WTC11 (cell line): ENCODE data around the gene MRTFA. TPM values are rescaled to one million over a fixed set of nuclear protein-coding genes. Genes with fewer than 3 reads are reported as not detected.

Source experiments
- ATAC-seq: fragments of 200-7000 bp; cut with Tn5 transposase; 2 replicates; pipeline ENCODE4 v1.10.0; 2021; ENCODE audit warnings: mild to moderate bottlenecking, moderate library complexity
- CTCF ChIA-PET: fragments of 300-600 bp; sonication (Branson Sonifier 250); formaldehyde crosslinking; loops from one replicate; lab custom pipeline; 2021; ENCODE audit warnings: antibody characterized with exemption; lab: Charles Lee
- POLR2A ChIA-PET: fragments of 350-600 bp; sonication (Branson Sonifier 250); formaldehyde crosslinking; loops from one replicate; lab custom pipeline; 2021; ENCODE audit warnings: antibody characterized with exemption; lab: Charles Lee
- DNase-seq: peaks from one replicate; pipeline ENCODE4 v3.0.0; 2021; ENCODE audit warnings: low spot score
- H3K27ac Mint-ChIP-seq: 2 replicates; pipeline ENCODE4 v1.8.0; 2021; ENCODE audit warnings: mixed read lengths
- H3K27me3 Mint-ChIP-seq: 2 replicates; pipeline ENCODE4 v1.8.0; 2021; ENCODE audit warnings: low read depth, mild to moderate bottlenecking, moderate library complexity, mixed read lengths
- H3K36me3 Mint-ChIP-seq: 2 replicates; pipeline ENCODE4 v1.8.0; 2021; ENCODE audit warnings: mixed read lengths
- H3K4me1 Mint-ChIP-seq: 2 replicates; pipeline ENCODE4 v1.8.0; 2022; ENCODE audit warnings: mixed read lengths
- H3K4me3 Mint-ChIP-seq: 2 replicates; pipeline ENCODE4 v1.8.0; 2021; ENCODE audit warnings: mild to moderate bottlenecking, moderate library complexity, mixed read lengths
- H3K9me3 Mint-ChIP-seq: 2 replicates; pipeline ENCODE4 v1.8.0; 2021; ENCODE audit warnings: mixed read lengths
- CBFB ChIP-seq: sonication (generic); formaldehyde crosslinking; IDR thresholded peaks from 2 replicates; pipeline ENCODE4 v1.8.1; 2022; ENCODE audit warnings: mild to moderate bottlenecking, low read depth, missing genetic modification reagents
- JAZF1 ChIP-seq: fragments of 250-450 bp; sonication (Bioruptor Pico); IDR thresholded peaks from 2 replicates; pipeline ENCODE4 v1.9.0; 2021; ENCODE audit warnings: moderate library complexity, mild to moderate bottlenecking, inconsistent platforms
- NFE2L1 ChIP-seq: sonication (generic); formaldehyde crosslinking; IDR thresholded peaks from 2 replicates; pipeline ENCODE4 v1.8.1; 2023; ENCODE audit warnings: missing genetic modification reagents
- NR2C2 ChIP-seq: sonication (generic); formaldehyde crosslinking; IDR thresholded peaks from 2 replicates; pipeline ENCODE4 v1.8.0; 2022; ENCODE audit warnings: mild to moderate bottlenecking, missing genetic modification reagents
- PRRX2 ChIP-seq: fragments of 250-450 bp; sonication (Bioruptor Pico); IDR thresholded peaks from 2 replicates; pipeline ENCODE4 v1.8.0; 2021; ENCODE audit warnings: mild to moderate bottlenecking
- SP1 ChIP-seq: sonication (generic); formaldehyde crosslinking; conservative IDR thresholded peaks from 2 replicates; pipeline ENCODE4 v1.8.1; 2022; ENCODE audit warnings: missing genetic modification reagents
- TCF7 ChIP-seq: sonication (generic); formaldehyde crosslinking; IDR thresholded peaks from 2 replicates; pipeline ENCODE4 v1.8.0; 2022; ENCODE audit warnings: mild to moderate bottlenecking, low read depth, missing genetic modification reagents, moderate library complexity
- ZBTB21 ChIP-seq: sonication (generic); formaldehyde crosslinking; IDR thresholded peaks from 2 replicates; pipeline ENCODE4 v1.8.1; 2023; ENCODE audit warnings: mild to moderate bottlenecking, missing genetic modification reagents, borderline replicate concordance
- ZNF317 ChIP-seq: sonication (generic); formaldehyde crosslinking; IDR thresholded peaks from 2 replicates; pipeline ENCODE4 v1.8.1; 2023; ENCODE audit warnings: low read depth, mild to moderate bottlenecking, moderate library complexity, missing genetic modification reagents, borderline replicate concordance
- ZNF416 ChIP-seq: fragments of 250-450 bp; sonication (Bioruptor Pico); IDR thresholded peaks from 2 replicates; pipeline ENCODE4 v1.9.0; 2021; ENCODE audit warnings: mild to moderate bottlenecking, inconsistent platforms
- ZNF423 ChIP-seq: fragments of 250-450 bp; sonication (Bioruptor Pico); IDR thresholded peaks from 2 replicates; pipeline ENCODE4 v2.1.2; 2022; ENCODE audit warnings: mild to moderate bottlenecking, moderate library complexity
- total RNA-seq: library from RNA; stranded (reverse); gene quantifications from 3 replicates; pipeline ENCODE4 v1.2.3, GENCODE V29; 2021
- TF ChIP-seq, protein P1 (sequence below): sonication (generic); formaldehyde crosslinking; IDR thresholded peaks from 2 replicates; pipeline ENCODE4 v1.8.1; 2022; ENCODE audit warnings: low read depth, missing genetic modification reagents, borderline replicate concordance
- TF ChIP-seq, protein P2 (sequence below): fragments of 200-600 bp; IDR thresholded peaks from 2 replicates; pipeline ENCODE4 v1.8.0; 2022; ENCODE audit warnings: antibody characterized with exemption
- TF ChIP-seq, protein P3 (sequence below): sonication (generic); formaldehyde crosslinking; IDR thresholded peaks from 2 replicates; pipeline ENCODE4 v1.8.1; 2022; ENCODE audit warnings: missing genetic modification reagents, borderline replicate concordance
- TF ChIP-seq, protein P4 (sequence below): sonication (generic); formaldehyde crosslinking; IDR thresholded peaks from 2 replicates; pipeline ENCODE4 v1.8.0; 2022; ENCODE audit warnings: mild to moderate bottlenecking, missing genetic modification reagents
- TF ChIP-seq, protein P5 (sequence below): fragments of 250-450 bp; sonication (Bioruptor Pico); IDR thresholded peaks from 2 replicates; pipeline ENCODE4 v1.9.0; 2021; ENCODE audit warnings: mild to moderate bottlenecking, borderline replicate concordance
- TF ChIP-seq, protein P6 (sequence below): sonication (generic); formaldehyde crosslinking; IDR thresholded peaks from 2 replicates; pipeline ENCODE4 v1.8.0; 2022; ENCODE audit warnings: mild to moderate bottlenecking, missing genetic modification reagents
- TF ChIP-seq, protein P7 (sequence below): fragments of 250-450 bp; sonication (Bioruptor Pico); IDR thresholded peaks from 2 replicates; pipeline ENCODE4 v1.9.0; 2021; ENCODE audit warnings: mild to moderate bottlenecking

MRTFA gene
- total RNA-seq, 1 experiment from 2014 or later = 48.4 TPM

DNA sequence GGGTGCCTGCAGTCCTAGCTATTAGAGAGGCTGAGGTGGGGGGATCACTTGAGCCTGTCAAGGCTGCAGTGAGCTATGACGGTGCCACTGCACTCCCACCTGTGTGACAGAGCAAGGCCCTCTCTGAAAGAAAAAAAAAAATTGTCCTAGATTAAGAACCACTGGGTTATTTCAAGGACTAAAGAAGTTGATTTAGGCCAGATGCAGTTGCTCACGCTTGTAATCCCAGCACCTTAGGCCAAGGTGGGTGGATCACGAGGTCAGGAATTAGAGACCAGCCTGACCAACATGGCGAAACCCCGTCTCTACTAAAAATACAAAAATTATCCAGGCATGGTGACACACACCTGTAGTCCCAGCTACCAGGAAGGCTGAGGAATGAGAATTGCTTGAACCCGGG, 129.0 kb downstream of the MRTFA start:
- H3K4me3 Mint-ChIP-seq = no peak overlapping the region
- peaks cover 20% of the 10 kb centered on the region for H3K4me1 Mint-ChIP-seq
- peaks cover 8% of the 10 kb centered on the region for H3K9me3 Mint-ChIP-seq
- CTCF ChIA-PET = interaction anchor here (0.9 to 1.1 kb wide), 2 partner anchors 19 to 97 kb away, joined by 3 read pairs; no protein-coding TSS in a partner anchor
- 0 out of 2 replicates have a peak, but pooled peaks cover 3% of the 10 kb centered on the region for H3K27me3 Mint-ChIP-seq
- H3K36me3 Mint-ChIP-seq = peaks cover 9% of the 10 kb centered on the region
- TF ChIP-seq, protein P1, sequence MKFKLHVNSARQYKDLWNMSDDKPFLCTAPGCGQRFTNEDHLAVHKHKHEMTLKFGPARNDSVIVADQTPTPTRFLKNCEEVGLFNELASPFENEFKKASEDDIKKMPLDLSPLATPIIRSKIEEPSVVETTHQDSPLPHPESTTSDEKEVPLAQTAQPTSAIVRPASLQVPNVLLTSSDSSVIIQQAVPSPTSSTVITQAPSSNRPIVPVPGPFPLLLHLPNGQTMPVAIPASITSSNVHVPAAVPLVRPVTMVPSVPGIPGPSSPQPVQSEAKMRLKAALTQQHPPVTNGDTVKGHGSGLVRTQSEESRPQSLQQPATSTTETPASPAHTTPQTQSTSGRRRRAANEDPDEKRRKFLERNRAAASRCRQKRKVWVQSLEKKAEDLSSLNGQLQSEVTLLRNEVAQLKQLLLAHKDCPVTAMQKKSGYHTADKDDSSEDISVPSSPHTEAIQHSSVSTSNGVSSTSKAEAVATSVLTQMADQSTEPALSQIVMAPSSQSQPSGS (CRISPR knock-in tag) = no peak
- TF ChIP-seq, protein P2, sequence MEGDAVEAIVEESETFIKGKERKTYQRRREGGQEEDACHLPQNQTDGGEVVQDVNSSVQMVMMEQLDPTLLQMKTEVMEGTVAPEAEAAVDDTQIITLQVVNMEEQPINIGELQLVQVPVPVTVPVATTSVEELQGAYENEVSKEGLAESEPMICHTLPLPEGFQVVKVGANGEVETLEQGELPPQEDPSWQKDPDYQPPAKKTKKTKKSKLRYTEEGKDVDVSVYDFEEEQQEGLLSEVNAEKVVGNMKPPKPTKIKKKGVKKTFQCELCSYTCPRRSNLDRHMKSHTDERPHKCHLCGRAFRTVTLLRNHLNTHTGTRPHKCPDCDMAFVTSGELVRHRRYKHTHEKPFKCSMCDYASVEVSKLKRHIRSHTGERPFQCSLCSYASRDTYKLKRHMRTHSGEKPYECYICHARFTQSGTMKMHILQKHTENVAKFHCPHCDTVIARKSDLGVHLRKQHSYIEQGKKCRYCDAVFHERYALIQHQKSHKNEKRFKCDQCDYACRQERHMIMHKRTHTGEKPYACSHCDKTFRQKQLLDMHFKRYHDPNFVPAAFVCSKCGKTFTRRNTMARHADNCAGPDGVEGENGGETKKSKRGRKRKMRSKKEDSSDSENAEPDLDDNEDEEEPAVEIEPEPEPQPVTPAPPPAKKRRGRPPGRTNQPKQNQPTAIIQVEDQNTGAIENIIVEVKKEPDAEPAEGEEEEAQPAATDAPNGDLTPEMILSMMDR = no peak
- TF ChIP-seq, protein P3, sequence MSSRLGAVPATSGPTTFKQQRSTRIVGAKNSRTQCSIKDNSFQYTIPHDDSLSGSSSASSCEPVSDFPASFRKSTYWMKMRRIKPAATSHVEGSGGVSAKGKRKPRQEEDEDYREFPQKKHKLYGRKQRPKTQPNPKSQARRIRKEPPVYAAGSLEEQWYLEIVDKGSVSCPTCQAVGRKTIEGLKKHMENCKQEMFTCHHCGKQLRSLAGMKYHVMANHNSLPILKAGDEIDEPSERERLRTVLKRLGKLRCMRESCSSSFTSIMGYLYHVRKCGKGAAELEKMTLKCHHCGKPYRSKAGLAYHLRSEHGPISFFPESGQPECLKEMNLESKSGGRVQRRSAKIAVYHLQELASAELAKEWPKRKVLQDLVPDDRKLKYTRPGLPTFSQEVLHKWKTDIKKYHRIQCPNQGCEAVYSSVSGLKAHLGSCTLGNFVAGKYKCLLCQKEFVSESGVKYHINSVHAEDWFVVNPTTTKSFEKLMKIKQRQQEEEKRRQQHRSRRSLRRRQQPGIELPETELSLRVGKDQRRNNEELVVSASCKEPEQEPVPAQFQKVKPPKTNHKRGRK (CRISPR knock-in tag) = no peak
- no peak for TF ChIP-seq NFE2L1 (CRISPR knock-in tag)
- DNase-seq (no peak), ATAC-seq (no peak)
- POLR2A ChIA-PET = no interaction called here
- H3K27ac Mint-ChIP-seq = no peak overlapping the region

DNA sequence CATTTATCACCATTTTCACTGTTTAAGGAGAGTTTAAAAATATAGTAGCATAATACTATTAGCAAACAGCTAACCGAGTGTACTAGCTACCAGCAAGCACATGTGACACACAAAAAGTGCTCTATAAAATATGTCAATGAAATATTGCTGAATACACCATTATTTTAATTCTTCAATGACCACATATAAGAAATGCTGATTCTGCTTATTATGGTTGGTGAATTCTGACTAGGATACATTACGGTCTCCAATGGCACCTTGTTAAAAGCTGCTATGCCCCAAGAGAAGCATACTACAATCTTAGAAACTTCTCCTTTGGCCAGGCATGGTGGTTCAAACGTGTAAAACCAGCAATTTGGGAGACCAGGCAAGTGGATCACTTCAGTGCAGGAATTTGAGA, 129.8 kb downstream of the MRTFA start:
- H3K4me3 Mint-ChIP-seq = no peak overlapping the region
- CTCF ChIA-PET = interaction anchor here (0.6 to 0.9 kb wide), 2 partner anchors 96 to 126 kb away, joined by 3 read pairs; no protein-coding TSS in a partner anchor

More for the DNA sequence above, 129.8 kb downstream of the MRTFA start:
- H3K4me1 Mint-ChIP-seq = peaks cover 20% of the 10 kb centered on the region
- POLR2A ChIA-PET = no interaction called here
- no peak for DNase-seq
- TF ChIP-seq SP1 (CRISPR knock-in tag) (no peak), JAZF1 (CRISPR knock-in tag) (no peak), ZNF423 (CRISPR knock-in tag) (no peak), ZNF416 (CRISPR knock-in tag) (no peak), TCF7 (CRISPR knock-in tag) (no peak), PRRX2 (CRISPR knock-in tag) (no peak), ZNF317 (CRISPR knock-in tag) (no peak), ZBTB21 (CRISPR knock-in tag) (no peak), CBFB (CRISPR knock-in tag) (no peak), NR2C2 (CRISPR knock-in tag) (no peak)
- TF ChIP-seq, protein P4, sequence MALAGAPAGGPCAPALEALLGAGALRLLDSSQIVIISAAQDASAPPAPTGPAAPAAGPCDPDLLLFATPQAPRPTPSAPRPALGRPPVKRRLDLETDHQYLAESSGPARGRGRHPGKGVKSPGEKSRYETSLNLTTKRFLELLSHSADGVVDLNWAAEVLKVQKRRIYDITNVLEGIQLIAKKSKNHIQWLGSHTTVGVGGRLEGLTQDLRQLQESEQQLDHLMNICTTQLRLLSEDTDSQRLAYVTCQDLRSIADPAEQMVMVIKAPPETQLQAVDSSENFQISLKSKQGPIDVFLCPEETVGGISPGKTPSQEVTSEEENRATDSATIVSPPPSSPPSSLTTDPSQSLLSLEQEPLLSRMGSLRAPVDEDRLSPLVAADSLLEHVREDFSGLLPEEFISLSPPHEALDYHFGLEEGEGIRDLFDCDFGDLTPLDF (CRISPR knock-in tag) = no peak
- TF ChIP-seq, protein P5, sequence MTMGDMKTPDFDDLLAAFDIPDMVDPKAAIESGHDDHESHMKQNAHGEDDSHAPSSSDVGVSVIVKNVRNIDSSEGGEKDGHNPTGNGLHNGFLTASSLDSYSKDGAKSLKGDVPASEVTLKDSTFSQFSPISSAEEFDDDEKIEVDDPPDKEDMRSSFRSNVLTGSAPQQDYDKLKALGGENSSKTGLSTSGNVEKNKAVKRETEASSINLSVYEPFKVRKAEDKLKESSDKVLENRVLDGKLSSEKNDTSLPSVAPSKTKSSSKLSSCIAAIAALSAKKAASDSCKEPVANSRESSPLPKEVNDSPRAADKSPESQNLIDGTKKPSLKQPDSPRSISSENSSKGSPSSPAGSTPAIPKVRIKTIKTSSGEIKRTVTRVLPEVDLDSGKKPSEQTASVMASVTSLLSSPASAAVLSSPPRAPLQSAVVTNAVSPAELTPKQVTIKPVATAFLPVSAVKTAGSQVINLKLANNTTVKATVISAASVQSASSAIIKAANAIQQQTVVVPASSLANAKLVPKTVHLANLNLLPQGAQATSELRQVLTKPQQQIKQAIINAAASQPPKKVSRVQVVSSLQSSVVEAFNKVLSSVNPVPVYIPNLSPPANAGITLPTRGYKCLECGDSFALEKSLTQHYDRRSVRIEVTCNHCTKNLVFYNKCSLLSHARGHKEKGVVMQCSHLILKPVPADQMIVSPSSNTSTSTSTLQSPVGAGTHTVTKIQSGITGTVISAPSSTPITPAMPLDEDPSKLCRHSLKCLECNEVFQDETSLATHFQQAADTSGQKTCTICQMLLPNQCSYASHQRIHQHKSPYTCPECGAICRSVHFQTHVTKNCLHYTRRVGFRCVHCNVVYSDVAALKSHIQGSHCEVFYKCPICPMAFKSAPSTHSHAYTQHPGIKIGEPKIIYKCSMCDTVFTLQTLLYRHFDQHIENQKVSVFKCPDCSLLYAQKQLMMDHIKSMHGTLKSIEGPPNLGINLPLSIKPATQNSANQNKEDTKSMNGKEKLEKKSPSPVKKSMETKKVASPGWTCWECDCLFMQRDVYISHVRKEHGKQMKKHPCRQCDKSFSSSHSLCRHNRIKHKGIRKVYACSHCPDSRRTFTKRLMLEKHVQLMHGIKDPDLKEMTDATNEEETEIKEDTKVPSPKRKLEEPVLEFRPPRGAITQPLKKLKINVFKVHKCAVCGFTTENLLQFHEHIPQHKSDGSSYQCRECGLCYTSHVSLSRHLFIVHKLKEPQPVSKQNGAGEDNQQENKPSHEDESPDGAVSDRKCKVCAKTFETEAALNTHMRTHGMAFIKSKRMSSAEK (CRISPR knock-in tag) = no peak
- TF ChIP-seq, protein P6, sequence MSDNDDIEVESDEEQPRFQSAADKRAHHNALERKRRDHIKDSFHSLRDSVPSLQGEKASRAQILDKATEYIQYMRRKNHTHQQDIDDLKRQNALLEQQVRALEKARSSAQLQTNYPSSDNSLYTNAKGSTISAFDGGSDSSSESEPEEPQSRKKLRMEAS (CRISPR knock-in tag) = no peak
- TF ChIP-seq, protein P7, sequence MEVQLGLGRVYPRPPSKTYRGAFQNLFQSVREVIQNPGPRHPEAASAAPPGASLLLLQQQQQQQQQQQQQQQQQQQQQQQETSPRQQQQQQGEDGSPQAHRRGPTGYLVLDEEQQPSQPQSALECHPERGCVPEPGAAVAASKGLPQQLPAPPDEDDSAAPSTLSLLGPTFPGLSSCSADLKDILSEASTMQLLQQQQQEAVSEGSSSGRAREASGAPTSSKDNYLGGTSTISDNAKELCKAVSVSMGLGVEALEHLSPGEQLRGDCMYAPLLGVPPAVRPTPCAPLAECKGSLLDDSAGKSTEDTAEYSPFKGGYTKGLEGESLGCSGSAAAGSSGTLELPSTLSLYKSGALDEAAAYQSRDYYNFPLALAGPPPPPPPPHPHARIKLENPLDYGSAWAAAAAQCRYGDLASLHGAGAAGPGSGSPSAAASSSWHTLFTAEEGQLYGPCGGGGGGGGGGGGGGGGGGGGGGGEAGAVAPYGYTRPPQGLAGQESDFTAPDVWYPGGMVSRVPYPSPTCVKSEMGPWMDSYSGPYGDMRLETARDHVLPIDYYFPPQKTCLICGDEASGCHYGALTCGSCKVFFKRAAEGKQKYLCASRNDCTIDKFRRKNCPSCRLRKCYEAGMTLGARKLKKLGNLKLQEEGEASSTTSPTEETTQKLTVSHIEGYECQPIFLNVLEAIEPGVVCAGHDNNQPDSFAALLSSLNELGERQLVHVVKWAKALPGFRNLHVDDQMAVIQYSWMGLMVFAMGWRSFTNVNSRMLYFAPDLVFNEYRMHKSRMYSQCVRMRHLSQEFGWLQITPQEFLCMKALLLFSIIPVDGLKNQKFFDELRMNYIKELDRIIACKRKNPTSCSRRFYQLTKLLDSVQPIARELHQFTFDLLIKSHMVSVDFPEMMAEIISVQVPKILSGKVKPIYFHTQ (CRISPR knock-in tag) = no peak
- ATAC-seq = no peak
- peaks cover 9% of the 10 kb centered on the region for H3K36me3 Mint-ChIP-seq
- peaks cover 8% of the 10 kb centered on the region for H3K9me3 Mint-ChIP-seq
- H3K27ac Mint-ChIP-seq = no peak overlapping the region
- H3K27me3 Mint-ChIP-seq = 0 out of 2 replicates have a peak, but pooled peaks cover 3% of the 10 kb centered on the region
